HG03442 (cell line): ENCODE data around the gene SHANK2.
"Not testable (repeated sequence)": the region's sequence is repeated elsewhere in the genome, so short reads cannot be mapped to it uniquely, and the experiment has no call there.

ENCODE experiments used
- ATAC-seq: cut with Tn5 transposase; IDR thresholded peaks from one replicate; pipeline ENCODE4 v1.9.1; 2021; ENCODE audit warnings: mild to moderate bottlenecking, moderate library complexity; ENCODE audit not compliant: unreplicated experiment

SHANK2 gene

GRCh38 chr11:71245601-71246391 is 6.6 kb downstream of the SHANK2 start:
- no peak for ATAC-seq

- ATAC-seq, result no peak
Measured at GRCh38 chr11:71244116-71244810, 8.1 kb downstream of the SHANK2 start.

DNA sequence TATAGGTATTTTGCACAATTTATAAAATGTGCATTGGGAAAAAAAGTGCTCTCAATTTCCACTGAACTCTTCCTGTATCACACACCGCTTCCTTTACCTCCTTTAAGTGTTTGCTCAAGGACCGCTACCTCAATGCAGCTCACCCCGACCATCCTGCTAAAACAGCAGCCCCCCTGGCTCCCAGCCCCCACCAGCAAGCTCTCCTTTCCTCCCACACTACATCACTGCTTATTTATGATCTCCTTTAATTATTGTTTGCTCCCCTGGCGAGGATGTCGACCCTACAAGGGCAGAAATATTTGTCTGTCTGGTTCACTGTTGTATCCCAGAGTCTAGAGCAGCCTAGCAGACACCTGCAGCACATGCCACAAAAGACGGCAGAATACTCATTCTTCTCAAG is 10.0 kb downstream of the SHANK2 start:
- ATAC-seq, result no peak

GRCh38 chr11:71241721-71242259 is 10.6 kb downstream of the SHANK2 start:
- no peak for ATAC-seq

- ATAC-seq, result no peak
Measured at GRCh38 chr11:71240865-71241691, 11.3 kb downstream of the SHANK2 start.

DNA sequence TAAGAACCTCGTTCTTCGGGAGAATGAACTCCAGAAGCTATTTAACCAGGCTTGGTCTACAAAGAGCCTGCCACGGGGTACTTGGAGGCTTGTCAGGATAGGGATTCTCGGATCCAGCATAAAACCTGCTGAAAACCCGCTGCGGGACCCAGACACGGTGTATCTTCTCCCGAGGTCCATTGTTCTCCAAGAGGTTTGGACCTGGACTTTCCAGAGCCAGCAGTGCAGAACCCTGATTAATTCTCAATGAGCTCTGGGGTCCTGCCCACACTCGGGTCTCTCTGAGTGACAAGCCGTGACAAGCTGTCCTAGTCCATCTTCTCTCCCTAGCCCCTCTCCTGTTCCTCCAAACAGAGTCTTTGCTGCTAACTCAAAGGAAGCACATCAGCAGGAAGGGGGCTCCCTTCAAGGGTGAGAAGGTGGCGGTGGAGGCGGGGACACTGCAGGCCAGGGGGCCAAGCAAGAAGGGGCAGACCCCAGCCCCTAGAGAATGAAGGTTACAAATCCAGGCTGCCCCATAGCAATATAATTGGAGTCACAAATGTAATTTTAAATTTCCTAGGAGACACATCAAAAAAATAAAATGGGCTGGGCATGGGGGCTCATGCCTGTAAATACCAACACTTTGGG is 12.2 kb downstream of the SHANK2 start:
- no peak for ATAC-seq

GRCh38 chr11:71239581-71239980 is 12.8 kb downstream of the SHANK2 start:
- ATAC-seq, result no peak

- no peak for ATAC-seq
Measured at GRCh38 chr11:71238941-71239340, 13.4 kb downstream of the SHANK2 start.

DNA sequence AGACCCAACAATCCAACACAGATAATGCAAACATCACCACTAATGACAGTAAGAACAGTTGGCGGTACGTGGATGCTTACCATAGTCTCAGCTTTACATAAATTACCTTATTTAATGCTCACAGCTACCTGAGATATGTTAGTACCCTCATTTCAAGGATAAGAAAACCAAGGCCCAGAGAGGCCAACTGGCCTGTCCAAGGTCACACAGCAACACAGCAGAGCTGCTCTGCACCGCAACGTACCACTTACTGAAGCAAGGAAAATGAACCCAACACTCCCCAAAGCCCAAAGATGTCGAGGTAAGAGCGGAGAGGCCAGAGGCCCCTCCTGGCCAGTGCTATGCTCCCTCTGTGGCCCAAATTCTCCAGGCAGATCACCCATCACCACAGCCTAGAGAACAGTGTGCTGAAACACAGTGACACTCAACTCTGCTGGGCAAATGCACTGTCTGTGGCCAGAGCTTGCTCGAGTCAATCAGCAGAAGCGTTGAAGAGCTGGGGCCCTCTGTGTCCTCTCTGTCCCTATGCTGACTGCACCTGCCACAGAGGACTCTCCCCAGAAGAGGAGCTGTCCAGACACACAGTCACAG is 14.0 kb downstream of the SHANK2 start:
- ATAC-seq, result no peak

DNA sequence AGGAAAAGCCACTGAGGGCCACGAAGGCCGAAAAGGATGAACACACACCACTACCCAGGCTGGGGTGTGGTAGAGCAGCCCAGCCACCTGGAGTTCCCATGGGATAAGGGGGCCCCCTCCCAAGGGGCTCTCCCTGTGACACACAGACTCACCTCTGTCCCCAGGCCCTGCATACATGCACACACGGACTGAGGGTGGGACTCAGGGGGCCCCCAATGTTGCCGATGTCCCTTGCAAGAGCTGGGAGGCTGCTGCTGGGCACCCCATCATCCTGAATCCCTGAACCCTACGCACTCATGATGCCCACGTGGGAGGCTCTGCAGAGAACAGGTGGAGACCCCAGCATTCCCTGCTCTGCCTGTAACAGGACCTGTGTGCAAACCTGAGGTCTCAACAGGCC is 14.5 kb downstream of the SHANK2 start:
- no peak for ATAC-seq

GRCh38 chr11:71236836-71237475 is 15.4 kb downstream of the SHANK2 start:
- ATAC-seq, result no peak

DNA sequence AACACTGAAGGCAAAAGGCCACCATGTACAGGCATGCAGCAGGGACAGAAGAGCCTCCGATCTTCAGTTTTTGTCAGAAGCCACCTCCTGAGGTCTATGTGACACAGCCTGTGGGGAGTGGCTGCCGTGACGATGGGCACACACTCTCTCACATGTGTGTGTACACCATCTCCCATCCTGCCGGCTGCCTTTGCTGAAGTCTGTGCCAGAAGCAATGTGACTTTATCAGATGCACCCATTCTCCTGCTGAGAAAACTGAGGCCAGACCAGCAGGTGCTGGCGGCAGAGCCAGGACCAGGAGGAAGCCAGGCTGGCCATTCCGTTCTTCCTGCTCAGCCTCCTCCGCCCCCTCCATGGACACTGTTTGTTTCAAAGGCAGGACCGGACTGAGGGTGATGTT is 16.7 kb downstream of the SHANK2 start:
- ATAC-seq, result no peak

DNA sequence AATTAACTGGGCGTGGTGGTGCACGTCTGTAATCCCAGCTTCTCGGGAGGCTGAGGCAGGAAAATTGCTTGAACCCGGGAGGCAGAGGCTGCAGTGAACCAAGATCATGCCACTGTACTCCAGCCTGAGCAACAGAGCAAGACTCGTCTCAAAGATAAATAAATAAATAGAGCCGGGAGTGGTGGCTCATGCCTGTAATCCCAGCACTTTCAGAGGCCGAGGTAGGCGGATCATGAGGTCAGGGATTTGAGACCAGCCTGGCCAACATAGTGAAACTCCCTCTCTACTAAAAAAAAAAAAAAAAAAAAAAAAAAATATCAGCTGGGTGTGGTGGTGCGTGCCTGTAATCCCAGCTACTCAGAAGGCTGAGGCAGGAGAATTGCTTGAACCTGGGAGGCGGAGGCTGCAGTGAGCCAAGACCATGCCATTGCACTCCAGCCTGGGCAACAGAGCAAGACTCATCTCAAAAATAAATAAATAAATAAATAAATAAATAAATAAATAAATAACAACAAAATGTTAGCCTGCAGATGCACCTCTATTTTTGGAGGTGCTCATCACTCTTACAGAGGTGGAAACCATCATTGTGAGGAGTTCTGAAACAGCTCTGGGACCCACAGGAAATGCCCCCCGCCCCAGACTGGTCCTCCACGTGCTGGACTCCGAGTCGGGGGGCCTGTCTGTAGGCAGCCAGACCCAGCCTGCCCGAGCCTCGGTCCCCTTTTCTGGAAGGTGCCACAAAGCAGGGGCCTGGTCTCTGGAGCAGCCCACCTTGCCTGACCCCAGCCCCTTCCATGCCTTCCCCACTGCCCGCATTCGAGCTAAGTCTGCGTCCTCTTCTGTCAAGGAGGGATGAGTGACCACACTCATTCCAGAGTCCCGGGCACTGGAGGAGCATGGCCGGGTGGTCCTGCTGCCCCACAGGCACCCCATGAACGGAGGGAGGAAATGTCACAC is 18.2 kb downstream of the SHANK2 start:
- ATAC-seq, result not testable (repeated sequence)

- no peak for ATAC-seq
Measured at GRCh38 chr11:71232364-71232763, 20.0 kb downstream of the SHANK2 start.

- ATAC-seq, result no peak
Measured at GRCh38 chr11:71228961-71229360, 23.4 kb downstream of the SHANK2 start.

DNA sequence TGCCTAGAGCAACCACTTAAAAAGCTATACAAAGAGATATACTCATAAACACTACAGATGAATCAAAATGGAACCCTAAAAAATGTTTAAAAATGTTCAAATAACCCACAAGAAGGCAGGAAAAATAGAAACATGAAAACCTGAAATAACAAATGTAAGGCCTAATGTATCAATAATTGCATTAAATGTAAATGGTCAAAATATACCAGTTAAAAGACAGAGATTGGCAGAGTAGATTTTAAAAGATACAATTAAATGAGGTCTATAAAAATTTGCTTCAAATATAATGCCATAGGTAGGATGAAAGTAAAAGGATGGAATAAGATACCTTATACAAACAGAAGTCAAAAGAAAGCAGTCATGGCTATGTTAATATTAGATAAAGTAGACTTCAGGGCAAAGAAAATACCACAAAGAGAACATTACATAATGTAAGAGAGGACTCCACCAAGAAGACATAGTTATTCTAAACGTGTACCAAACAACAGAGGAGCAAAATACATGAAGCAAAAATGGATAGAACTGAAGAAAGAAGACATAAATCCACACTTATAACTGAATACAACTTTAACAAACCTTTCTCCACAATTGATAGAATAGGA is 25.2 kb downstream of the SHANK2 start:
- ATAC-seq, result no peak

- ATAC-seq, result no peak
Measured at GRCh38 chr11:71223671-71224660, 28.4 kb downstream of the SHANK2 start.
